ENCODE measurements around the gene ATP13A3.
"Not testable (repeated sequence)": the region's sequence is repeated elsewhere in the genome, so short reads cannot be mapped to it uniquely, and the experiment has no call there.

ATP13A3 gene

DNA sequence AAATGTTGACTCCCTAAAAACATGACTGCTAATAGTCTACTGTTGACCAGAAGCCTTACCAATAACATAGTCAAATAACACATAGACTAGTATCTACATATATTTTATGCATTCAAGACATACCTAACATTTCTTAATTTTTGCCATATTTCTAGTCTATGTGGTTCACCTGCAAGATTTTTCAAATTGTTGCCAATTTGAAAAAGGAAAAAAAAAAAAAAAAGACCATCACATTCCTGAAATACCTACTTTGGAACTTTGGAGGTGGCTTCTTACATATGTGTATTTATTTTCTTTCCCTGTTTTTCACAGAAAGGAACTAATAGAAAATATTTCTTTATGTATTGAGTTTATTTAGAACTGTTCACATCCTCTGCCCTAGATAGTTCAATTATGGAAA lies 13.4 kb upstream of the ATP13A3 start:
- TF ChIP-seq, protein P1, sequence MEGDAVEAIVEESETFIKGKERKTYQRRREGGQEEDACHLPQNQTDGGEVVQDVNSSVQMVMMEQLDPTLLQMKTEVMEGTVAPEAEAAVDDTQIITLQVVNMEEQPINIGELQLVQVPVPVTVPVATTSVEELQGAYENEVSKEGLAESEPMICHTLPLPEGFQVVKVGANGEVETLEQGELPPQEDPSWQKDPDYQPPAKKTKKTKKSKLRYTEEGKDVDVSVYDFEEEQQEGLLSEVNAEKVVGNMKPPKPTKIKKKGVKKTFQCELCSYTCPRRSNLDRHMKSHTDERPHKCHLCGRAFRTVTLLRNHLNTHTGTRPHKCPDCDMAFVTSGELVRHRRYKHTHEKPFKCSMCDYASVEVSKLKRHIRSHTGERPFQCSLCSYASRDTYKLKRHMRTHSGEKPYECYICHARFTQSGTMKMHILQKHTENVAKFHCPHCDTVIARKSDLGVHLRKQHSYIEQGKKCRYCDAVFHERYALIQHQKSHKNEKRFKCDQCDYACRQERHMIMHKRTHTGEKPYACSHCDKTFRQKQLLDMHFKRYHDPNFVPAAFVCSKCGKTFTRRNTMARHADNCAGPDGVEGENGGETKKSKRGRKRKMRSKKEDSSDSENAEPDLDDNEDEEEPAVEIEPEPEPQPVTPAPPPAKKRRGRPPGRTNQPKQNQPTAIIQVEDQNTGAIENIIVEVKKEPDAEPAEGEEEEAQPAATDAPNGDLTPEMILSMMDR (IDR thresholded peaks at IDR 0.05; ENCODE audit: control extremely low read depth, extremely low read depth, low read depth, missing control alignments): no peak
- ChIA-PET CTCF (interaction anchor here (1.2 to 3.7 kb wide), 2 partner anchors 10 to 68 kb away, joined by 3 to 12 read pairs; no protein-coding TSS in a partner anchor), POLR2A (no interaction called here)
- DNase-seq (ENCODE audit: extremely low spot score): no peak

DNA sequence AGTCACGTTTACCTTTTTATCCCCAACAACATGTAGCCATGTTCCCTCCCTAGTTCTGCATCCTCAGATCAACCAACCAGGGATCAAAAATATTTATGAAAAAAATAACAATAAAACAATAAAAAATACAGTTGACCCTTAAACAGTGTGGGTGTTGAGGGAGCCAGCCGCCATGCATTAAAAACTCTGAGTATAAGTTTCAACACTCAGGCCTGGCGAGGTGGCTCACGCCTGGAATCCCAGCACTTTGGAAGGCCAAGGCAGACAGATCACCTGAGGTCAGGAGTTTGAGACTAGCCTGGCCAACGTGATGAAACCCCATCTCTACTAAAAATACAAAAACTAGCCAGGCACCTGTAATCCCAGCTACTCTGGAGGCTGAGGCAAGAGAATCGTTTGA lies 12.7 kb upstream of the ATP13A3 start:
- POLR2A ChIA-PET: not testable (repeated sequence)
- CTCF ChIA-PET: interaction anchor here (1.2 to 3.7 kb wide), 3 partner anchors 10 to 69 kb away, joined by 3 to 12 read pairs (median 9); no protein-coding TSS in a partner anchor

DNA sequence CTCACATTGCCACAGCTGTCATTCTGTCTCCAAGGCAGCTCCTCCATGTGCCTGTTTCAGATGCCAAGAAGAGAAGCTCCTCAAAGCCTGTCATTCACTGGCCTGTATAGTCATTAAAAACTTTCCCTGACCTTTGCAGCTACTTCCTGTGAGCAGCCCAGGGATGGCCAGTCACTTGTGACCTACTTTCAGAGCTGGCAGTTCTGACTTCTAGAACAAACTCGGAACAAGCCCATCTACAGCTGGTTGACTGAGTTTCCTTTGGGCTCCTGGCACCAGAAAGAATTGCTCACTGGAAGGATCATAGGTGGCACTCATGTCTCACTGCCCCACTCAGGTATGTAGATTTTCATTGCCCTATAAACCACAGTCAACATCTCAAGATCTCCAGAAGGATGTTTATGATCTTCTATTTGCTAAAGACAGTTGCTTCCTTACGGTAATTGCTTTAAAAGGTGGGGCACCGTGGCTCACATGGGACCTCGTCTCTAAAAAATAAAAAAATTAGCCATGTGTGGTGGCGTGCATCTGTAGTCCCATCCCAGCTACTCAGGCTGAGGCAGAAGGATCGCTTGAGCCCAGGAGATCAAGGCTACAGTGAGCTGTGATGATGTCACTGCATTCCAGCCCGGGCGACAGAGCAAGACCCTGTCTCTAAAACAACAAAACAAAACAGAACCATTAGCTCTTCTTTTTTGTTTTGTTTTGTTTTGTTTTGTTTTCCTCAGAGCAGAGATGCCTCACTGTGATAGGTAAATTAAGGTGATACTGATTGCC lies 11.2 kb upstream of the ATP13A3 start:
- ChIA-PET POLR2A (interaction anchor here (0.7 kb wide), 2 partner anchors 194 to 1229 kb away, joined by 3 to 4 read pairs; no protein-coding TSS in a partner anchor), CTCF (interaction anchor here (0.6 to 3.7 kb wide), 9 partner anchors 8 to 96 kb away, joined by 3 to 13 read pairs (median 4); partner anchors contain the start of gene ATP13A3)
- TF ChIP-seq, protein P1 (IDR thresholded peaks at IDR 0.05; ENCODE audit: control extremely low read depth, extremely low read depth, low read depth, missing control alignments): no peak
- no peak for DNase-seq (ENCODE audit: extremely low spot score)

More for the DNA sequence above, 12.7 kb upstream of the ATP13A3 start:
- DNase-seq (ENCODE audit: extremely low spot score): not testable (repeated sequence)

DNA sequence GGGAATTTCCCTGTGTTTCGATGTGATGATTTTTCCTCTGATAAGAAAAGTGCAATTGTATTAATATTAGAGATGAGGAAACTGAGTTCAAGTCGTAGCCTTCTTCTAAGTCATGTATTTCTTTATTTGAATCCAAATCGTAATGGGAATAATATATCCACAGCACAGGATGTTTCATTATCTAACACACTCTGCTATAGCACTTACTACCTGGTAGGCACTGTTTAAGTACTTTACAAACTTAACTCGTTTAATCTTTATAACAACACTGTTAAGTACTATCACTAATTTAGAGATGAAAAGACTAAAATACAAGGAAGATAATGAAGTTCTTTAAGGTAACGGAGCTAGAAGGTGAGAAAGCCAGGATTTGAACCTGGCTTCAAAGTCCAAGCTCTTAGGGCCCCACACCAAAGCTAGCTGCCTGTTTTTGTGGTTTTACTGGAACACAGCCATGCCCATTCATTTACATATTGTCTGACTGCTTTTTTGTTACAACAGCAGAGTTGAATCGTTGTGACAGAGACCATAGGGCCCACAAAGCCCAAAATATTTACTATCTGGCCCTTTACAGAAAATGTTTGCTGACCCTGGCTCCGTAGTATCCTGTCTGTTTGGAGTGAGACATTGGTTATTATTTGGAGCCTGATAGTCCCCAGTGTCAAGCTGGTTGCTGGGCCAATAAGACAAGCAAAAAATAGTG lies 9.6 kb upstream of the ATP13A3 start:
- CTCF ChIA-PET: interaction anchor here (1.6 to 2.7 kb wide), 2 partner anchors 9 to 24 kb away, joined by 4 to 13 read pairs; partner anchors contain the start of gene ATP13A3
- TF ChIP-seq, protein P1 (IDR thresholded peaks at IDR 0.05; ENCODE audit: control extremely low read depth, extremely low read depth, low read depth, missing control alignments): no peak
- DNase-seq (ENCODE audit: extremely low spot score): no peak
- POLR2A ChIA-PET: no interaction called here

DNA sequence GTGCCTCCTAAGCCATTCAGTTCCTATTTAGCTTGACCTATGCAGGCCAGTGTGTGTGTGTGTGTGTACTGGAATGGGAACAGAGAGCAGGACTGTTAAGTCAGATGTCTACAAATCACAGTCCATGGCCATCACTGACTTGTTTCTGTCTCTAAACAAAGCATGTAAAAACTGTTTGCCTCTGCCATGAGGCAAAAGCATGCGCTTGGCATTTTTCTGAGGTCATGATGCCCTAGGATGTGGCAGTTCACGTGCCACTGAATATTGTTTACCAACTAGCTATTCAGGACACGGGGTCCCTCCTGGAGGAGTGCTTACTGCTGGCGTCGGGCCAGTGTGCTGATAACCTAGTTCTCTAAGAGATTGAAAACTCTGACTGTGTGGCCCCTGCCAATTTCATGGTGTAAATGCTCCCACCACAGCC lies 8.2 kb upstream of the ATP13A3 start:
- DNase-seq (ENCODE audit: extremely low spot score): no peak
- POLR2A ChIA-PET: no interaction called here
- TF ChIP-seq, protein P1 (IDR thresholded peaks at IDR 0.05; ENCODE audit: control extremely low read depth, extremely low read depth, low read depth, missing control alignments): no peak
- CTCF ChIA-PET: interaction anchor here (1.3 to 1.6 kb wide), 2 partner anchors 9 to 10 kb away, joined by 3 to 6 read pairs; no protein-coding TSS in a partner anchor

DNA sequence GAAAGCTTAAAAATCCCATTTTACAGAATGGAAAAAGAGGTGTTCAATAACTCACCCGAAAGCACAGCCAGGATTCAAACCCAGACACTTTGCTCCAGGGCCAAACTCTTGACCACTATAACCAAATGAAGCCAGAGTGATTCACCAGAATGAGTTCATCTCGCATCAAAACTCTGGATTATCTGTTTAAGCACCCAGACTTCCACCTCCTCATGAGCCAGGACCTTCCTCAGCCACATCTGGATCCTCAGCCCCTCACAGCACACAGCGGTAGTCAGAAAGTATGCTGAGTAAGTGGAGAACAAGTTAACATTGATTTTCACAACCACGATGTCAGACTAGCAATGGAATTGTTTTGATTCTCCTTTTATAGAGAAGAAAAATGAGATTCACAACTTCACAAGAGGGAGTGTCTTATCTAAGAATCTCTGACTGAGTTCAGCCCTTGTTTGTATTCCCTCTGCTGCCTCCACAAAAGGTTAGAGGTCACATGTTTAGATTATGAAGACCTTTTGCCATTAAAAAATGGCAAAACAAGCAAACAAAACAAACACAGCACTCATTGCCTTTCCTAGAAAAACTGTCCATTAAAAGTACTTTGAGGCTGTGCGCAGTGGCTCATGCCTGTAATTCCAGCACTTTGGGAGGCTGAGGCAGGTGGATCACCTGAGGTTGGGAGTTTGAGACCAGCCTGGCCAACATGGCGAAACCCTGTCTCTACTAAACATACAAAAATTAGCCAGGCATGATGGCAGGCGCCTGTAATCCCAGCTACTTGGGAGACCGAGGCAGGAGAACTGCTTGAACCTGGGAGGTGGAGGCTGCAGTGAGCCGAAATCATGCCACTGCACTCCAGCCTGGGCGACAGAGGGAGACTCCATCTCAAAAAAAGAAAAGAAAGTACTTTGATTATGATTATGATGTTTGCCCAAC lies 7.5 kb upstream of the ATP13A3 start:
- CTCF ChIA-PET: interaction anchor here (1.0 to 1.6 kb wide), 5 partner anchors 9 to 188 kb away, joined by 3 to 6 read pairs (median 3); no protein-coding TSS in a partner anchor
- DNase-seq (ENCODE audit: extremely low spot score); POLR2A ChIA-PET: not testable (repeated sequence)

DNA sequence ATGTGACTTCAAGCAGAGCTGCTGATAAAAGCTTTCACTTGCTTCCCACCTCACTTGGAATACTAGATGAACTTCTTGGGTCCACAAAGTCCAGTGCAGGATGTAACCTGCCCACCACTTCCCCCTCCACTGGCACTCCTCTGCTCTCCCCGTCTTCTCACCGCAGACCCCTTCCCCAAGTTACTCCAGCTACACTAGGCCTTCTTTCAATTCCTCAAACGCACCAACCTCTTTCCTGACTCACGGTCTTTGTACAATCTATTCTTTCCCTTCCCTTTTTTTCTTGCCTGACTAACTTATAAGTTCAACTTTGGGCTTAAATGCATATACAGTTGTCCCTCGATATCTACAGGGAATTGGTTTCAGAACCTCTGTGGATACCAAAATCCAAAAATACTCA lies 5.2 kb upstream of the ATP13A3 start:
- TF ChIP-seq, protein P1 (IDR thresholded peaks at IDR 0.05; ENCODE audit: control extremely low read depth, extremely low read depth, low read depth, missing control alignments): no peak
- POLR2A ChIA-PET: interaction anchor here (0.7 kb wide), 1 partner anchor 92 kb away, joined by 3 read pairs; no protein-coding TSS in a partner anchor
- CTCF ChIA-PET: interaction anchor here (1.6 to 1.7 kb wide), 2 partner anchors 9 to 19 kb away, joined by 4 to 5 read pairs; no protein-coding TSS in a partner anchor
- DNase-seq (ENCODE audit: extremely low spot score): no peak
